NCI-H2227 treated with DMSO at 0.1 percent for 48 hours (cell line): Measurements from ENCODE around the gene KRT13.
"Not testable (repeated sequence)": the region's sequence is repeated elsewhere in the genome, so short reads cannot be mapped to it uniquely, and the experiment has no call there.

Experiments
- DNase-seq: peaks from one replicate; lab custom pipeline; 2025; lab: John Stamatoyannopoulos, UW

The KRT13 gene

DNA sequence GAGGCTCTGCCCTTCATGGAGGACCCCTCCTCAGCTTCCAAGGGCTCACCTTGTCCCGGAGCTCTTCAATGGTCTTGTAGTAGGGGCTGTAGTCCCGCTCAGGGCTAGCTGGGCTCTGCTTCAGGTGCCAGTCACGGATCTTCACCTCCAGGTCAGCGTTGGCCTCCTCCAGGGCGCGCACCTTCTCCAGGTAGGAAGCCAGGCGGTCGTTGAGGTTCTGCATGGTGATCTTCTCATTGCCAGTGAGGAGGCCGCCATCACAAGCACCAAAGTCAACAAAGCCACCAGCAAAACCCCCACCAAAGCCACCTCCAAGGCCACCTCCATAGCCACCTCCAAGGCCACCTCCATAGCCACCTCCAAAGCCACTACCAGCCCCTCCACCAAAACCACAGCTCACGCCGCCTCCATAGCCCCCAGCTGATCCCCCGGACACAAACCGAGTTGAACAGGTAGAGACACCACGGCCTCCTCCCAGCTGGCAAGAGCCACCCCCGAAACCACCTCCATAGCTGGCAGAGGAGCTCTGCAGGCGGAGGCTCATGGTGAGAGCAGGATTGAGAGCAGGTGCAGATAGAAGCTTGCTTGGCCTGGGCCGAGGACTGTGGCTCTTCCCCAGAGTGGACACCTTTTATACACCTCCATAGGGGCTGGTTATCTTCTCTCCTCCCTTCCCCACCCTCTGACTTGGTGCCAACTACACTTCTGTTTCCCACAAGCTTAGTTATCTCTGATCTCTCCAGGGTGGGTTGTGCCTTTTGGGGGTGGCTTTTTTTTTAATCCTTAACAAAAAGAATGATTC, at the start of gene KRT13:
KRT13 (minus strand) TSS at position 606 of the 802 bp plus-strand sequence; CDS start at position 544, 62 bp downstream.
- DNase-seq = no peak

GRCh38 chr17:41553987-41554680, 48.7 kb upstream of the KRT13 start:
- no peak for DNase-seq

DNA sequence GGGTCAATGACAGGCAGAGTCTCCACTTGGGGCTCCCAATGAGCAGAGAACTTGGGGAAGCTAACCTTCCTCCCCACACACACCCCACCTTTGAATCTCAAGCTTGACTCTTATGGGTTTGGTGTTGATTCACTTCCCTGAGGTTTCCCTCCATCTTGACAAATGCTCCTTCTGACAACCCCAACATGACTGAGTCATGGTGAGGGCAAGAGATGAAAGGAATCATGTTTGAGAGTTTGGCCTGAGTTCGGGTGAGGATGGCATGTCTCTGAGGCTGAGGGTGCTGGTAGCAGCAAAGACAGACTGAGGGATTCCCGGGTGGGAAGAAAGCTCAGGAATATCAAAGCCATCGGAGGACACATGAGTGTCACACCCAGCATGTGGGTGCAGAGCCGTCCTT, 47.8 kb upstream of the KRT13 start:
- DNase-seq = no peak

GRCh38 chr17:41552455-41552854, 47.0 kb upstream of the KRT13 start:
- no peak for DNase-seq

DNA sequence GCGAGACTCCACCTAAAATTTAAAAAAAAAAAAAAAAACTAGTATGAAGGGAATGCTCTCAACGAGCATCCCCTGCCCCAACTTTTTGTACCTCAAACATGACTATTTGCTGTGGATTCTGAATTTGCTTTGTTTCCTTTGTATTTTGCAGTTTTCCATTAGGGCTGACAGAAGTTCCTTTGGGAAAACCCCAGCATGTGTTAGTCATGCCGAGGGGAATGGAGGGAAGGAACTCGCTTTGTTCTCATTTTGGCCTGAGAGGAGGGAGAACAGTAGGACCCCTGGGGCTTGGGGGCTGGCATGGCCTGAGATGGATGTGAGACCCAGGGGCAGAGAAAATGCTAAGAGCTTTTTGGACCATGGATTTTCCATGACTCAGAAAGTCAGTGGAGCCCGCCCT, 46.0 kb upstream of the KRT13 start:
- no peak for DNase-seq

DNA sequence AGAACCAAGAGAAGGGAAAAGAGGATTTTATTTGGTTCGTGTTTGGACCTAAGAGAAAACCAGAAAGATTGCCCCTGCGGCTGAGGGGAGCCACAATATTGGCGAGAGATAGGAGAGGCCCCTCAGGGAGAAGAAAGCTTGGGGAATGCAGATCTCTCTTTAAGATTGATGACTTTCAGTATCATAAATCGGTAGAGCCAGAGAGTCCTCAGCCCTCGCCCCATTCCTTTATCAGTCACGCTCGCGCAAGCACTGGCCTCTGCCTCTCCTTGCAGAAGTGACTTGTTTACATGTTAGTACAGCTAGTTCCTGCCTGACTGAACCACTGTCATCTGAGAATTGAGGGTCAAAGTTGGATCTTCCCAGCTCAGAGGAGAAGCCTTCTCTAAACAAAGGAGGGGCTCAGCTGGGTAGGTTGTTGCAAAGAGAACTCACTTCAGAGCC, 44.2 kb upstream of the KRT13 start:
- DNase-seq = no peak

GRCh38 chr17:41548844-41549595, 43.6 kb upstream of the KRT13 start:
- DNase-seq = peak; percentile 47

GRCh38 chr17:41547921-41548843, 42.8 kb upstream of the KRT13 start:
- DNase-seq = no peak

- no peak for DNase-seq
Observed at GRCh38 chr17:41547378-41547841, 42.0 kb upstream of the KRT13 start.

DNA sequence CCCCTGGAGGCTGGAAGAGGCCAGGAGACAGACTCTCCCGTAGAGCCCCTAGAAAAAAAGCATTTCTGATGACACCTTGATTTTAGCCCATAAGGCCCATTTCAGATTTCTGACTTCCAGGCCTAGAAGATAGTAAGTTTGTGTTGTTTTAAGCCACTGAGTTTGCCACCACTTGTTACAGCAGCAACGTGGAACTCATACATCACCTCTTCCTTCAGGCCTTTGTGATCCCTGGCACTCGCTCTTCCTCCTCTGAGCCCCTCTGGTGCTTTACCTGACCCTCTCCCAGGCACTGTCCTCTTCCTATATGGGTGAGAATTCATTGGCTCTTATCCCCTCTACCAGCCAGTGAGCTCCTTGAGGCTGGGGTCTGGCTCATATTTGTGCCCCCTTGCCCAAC, 41.4 kb upstream of the KRT13 start:
- DNase-seq = no peak

DNA sequence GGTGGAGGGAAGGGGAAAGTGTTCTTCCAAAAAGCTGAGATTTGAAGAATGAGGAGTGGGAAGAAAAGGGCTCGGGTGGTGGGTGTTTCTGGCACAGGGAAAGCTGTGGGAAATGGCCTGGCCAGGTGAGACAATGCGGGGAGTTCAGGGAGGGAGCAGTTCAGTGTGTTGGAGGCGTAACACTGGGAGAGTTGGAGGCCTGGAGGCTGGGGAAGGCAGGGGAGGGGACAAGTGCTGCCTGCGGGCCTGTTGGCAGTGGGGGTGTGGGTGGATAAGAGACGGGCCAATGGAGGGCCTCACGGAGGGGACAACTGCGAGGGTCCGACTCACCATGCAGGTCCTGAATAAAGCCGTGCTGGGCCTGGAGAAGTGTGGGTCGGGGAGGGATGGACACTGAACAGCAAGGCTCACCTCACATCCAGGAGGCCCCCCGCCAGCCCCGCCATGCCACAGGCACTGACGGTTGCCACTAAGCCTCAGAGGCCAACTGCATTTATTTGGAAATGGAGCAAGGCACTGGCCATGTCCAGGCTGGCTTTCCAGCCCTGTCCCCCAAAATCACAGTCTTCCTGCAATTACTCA, 40.5 kb upstream of the KRT13 start:
- DNase-seq = no peak

DNA sequence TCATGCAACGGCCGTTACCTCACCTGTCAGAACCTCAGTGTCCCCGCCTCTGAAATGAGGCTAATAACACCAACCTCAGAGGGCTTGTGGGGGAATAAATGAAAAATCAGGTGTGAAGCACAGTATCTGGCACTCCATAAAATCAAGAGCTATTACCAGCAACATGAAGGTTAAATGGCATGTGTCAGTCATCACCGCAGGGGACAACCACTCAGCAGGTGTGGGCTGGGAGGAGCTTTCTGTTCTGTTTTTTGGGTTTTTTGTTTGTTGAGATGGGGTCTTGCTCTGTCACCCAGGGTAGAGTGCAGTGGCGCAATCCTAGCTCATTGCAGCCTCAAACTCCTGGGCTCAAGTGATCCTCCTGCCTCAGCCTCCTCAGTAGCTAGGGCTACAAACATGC, 39.5 kb upstream of the KRT13 start:
- no peak for DNase-seq

GRCh38 chr17:41544491-41544892, 39.1 kb upstream of the KRT13 start:
- DNase-seq = no peak

DNA sequence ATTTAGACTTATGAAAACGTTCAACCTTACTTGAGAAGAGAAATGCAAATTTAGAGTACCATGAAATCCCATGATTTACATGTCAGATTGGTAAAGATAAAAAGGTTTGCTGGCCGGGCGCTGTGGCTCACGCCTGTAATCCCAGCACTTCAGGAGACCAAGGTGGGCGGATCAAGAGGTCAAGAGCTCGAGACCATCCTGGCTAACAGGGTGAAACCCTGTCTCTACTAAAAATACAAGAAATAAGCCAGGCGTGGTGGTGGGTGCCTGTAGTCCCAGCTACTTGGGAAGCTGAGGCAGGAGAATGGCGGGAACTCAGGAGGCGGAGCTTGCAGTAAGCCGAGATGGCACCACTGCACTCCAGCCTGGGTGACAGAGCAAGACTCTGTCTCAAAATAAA, 37.4 kb upstream of the KRT13 start:
- DNase-seq = not testable (repeated sequence)

- DNase-seq = no peak
Observed at GRCh38 chr17:41542357-41542756, 36.9 kb upstream of the KRT13 start.

DNA sequence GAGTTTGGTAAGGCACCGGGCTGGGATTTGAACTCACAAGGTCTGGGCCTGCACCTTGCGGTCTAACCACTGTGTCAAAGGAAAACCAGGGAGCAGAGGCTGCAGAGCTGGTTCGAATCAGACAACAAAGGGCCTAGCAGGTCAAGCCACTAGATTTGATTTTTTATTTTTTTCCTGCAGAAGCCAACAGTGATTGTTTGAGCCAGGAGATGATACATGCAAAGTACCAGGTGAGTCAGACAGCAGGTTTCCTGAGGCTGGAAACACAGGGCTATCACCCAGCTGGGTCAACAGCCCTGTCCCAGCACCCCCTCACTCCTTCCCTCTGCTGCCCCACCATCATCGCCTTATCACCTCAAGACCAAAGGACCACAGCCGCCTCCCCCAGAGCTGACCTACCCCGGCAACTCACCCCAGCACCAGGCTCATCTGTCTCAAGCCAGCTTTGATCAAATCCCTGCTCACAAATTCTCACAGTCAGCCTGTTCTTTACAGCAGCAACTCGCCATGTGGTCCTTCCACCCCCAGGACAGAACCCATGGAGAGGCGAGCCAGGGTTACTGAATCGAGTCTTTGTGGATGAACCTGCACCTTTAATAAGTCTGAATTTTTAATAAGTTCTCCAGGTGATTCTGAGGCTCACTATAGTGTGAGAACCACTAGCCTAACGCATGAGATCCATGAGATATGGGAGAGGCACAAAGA, 35.7 kb upstream of the KRT13 start:
- no peak for DNase-seq

GRCh38 chr17:41539979-41540701, 34.7 kb upstream of the KRT13 start:
- DNase-seq = no peak

DNA sequence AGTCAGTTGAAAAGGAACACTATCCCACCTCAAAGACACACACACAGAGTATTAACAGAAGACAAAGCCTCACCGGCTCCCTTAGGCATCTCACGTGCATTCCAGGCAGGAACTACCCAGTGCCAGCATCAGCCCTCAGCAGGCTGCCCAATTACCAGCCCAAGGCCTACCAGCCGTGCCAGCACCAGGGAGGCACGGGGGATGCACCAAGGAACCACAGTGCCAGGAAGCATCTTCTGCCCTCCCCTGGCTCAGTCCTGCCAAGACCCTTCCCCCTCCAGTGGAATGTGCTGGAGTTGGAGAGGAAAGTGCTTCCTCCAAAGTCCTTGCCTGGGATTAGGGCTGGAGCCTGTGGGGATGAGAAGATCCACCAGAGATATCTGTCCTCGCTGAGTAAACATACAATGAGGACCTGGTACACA, 33.7 kb upstream of the KRT13 start:
- DNase-seq = no peak

GRCh38 chr17:41538565-41538991, 33.2 kb upstream of the KRT13 start:
- DNase-seq = no peak

DNA sequence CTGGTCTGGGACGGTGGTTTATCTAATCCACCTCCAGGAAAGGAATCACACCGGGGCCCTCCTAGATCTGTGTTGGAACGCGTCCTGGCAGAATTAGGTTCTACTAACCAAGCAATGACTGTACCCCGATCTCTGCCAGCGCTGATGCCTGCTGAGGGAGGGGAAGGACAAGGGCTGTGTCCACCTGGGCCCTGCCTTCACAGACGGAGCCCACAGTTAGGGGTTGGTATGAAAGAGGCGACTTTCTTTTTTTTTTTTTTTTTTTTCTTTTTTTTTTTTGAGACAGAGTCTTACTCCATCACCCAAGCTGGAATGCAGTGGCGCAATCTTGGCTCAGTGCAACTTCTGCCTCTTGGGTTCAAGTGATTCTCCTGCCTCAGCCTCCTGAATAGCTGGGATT, 32.6 kb upstream of the KRT13 start:
- DNase-seq = no peak
